ENCODE measurements around the gene STRADB.
"Not testable (repeated sequence)": the region's sequence is repeated elsewhere in the genome, so short reads cannot be mapped to it uniquely, and the experiment has no call there.

Gene STRADB

DNA sequence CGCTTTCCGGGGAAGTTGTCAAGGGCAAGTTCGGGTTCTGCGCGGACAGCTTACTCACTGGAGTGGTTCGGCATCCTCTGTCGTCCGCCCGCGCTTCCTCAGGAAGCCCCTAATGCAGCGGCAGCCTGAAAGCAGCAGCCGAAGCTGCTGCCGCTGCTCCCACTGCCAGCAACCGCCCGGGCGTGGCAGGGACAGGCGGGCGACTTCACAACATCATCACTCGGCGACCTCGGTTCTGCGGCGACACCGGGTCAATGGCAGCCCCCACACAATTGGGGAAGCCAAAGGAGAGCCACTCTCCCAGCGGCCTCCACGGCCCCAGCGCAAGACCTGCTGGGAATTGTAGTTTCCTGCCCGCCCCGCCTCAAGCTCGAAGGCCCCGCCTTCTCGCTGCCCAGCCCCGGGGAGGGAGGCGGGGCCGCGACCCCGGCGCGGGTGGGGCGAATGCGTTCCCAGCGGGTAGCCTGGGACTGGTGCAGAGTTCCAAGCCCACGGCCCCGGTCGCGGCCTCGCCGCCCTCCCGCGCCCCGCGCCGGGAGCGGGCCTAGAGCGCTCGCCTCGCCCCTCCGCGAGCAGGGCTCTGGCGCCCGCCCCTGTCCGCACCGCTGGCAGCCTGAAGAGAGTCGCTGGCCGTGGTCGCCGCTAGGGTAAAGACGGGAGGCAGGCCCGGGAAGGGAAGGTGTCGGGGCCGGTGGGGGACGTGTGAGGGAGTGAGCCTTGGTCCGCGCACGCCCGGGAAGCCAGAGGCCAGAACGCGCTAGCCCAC is at the start of gene STRADB, which contains the start of gene TRAK2:
Gene STRADB, plus strand, starts transcription at position 449 of the 766 bp plus-strand sequence. CDS start 3,101 bp downstream, outside the sequence.
Gene TRAK2, minus strand, starts transcription at position 167 of the 766 bp plus-strand sequence. CDS start 30,951 bp downstream, outside the sequence.
- DNase-seq (ENCODE audit: low read depth) = peak; percentile 93

DNA sequence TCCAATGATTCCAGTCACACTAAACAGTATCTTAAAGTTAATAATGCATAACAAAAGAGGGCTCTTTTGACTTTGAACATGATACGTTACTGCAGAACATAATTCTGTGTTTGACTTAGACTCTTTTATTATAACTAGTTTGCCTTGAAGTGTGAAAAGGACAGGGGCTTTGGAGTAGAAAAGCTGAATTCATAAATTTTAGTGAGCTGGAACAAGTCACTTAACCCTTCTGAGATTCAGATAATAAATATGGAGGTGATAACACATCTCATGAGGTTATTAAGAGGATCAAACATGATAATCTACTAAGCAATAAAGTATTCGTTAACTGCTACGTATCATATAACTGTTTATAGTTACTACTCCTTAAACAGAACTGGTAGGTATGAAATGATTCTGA is 49.7 kb upstream of the STRADB start:
- DNase-seq (ENCODE audit: low read depth) = no peak

GRCh38 chr2:201402651-201403562 is 48.6 kb upstream of the STRADB start:
- DNase-seq (ENCODE audit: low read depth) = no peak

GRCh38 chr2:201403880-201404279 is 47.7 kb upstream of the STRADB start:
- no peak for DNase-seq (ENCODE audit: low read depth)

- DNase-seq (ENCODE audit: low read depth) = no peak
Measured at GRCh38 chr2:201404699-201405280, 46.8 kb upstream of the STRADB start.

DNA sequence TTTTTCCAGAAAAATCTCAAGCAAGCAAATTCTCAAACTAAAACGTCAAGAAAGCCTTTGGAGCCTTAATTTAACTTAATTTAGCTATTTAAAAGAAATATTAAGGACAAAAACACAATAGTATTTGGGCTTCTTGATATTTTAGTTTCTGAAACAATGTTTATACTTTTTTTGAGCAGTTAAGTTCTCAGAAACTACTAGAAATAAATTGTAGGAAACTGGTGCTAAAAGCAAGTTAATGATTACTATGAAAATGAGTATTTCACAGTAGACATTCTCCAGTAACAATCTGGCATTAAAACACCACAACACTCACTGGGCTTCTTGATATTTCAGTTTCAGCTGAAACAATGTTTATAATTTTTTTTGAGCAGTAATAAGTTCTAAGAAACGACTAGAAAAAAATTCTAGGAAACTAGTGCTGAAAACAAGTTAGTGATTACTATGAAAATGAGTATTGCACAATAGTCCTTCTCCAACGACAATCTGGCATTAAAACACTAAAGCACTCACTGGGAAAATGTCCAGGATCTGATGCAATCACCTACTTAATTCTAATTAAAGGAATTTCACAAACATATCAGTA is 45.4 kb upstream of the STRADB start:
- no peak for DNase-seq (ENCODE audit: low read depth)

GRCh38 chr2:201407265-201407664 is 44.3 kb upstream of the STRADB start:
- DNase-seq (ENCODE audit: low read depth) = no peak

DNA sequence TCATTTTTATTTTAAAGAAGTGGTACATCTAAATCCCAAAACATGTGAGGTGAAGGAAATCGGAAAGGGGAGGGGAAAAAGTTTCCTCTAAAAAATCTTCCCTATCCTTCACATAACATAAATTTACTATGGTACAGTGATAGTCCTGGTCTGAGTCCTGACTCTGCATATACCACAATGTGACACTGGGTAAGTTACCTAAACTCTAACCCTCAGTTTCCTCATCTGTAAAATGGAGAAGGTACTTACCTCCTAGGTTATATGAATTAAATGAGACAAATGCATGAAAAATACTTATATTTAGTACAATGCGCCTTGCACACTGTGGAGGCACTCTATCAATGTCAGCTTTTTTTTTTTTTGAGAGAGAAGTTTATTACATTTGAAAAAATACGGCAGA is 42.6 kb upstream of the STRADB start:
- no peak for DNase-seq (ENCODE audit: low read depth)

GRCh38 chr2:201411421-201411820 is 40.1 kb upstream of the STRADB start:
- no peak for DNase-seq (ENCODE audit: low read depth)

- no peak for DNase-seq (ENCODE audit: low read depth)
Measured at GRCh38 chr2:201413143-201413542, 38.4 kb upstream of the STRADB start.

DNA sequence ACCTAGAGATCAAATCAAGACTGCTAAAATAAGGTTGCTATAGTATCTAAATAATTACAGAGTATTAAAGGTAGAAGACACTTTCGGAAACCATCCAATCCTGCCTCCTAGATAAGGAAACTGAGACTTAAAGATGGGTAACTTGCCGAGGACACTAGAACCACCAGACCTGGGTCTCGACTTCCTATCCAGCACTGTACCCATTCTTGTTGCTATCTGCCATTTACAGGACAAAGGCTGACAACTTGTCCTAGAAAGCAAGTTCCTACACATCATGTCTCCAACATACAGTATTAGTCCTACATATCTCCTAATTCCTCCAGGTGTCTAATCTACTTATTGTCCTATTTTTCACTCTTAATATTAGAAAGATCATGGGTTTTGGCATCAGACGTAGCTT is 38.0 kb upstream of the STRADB start:
- no peak for DNase-seq (ENCODE audit: low read depth)

- DNase-seq (ENCODE audit: low read depth) = no peak
Measured at GRCh38 chr2:201414099-201415023, 37.2 kb upstream of the STRADB start.

DNA sequence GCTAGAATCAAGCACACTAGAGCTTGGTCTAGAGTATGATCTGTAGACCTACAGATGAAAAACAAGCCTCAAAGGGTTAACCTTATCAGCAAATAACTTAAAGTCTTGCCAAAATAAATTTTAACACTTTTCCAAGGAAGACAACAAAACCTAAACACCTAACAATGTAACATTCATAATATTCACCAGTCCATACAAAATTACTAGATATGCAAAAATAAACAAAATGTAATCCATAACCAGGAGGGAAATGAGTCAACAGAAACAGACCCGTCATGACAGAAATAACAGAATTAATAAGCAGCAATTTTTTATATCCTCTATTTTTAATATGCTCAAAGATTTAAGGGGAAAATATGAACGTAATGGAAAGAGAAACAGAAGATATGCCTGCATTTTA is 36.4 kb upstream of the STRADB start:
- no peak for DNase-seq (ENCODE audit: low read depth)

DNA sequence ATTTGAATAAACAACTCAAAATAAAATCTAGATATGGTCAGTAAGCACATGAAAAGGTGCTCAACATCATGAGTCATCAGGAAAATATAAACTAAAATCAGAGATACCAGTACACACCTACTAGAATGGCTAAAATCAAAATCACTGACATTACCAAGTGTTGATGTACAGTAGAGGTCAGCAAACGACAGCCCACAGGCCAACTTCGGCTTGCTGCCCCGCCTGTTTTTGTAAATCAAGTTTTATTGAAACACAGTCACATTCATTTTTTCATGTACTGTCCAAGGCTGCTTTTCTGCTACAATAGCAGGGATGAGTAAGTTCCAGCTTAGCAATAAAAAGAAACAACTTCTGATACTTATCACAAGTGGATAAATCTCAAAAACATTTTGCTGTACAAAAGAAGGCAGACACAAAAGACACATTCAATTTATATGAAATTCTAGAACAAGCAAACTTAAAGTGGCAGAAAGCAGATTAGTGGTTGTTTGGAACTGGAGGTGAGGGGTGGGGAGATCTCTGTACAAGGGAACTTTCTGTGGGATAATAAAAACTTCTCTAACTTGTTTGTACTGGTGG is 32.4 kb upstream of the STRADB start:
- DNase-seq (ENCODE audit: low read depth) = no peak

DNA sequence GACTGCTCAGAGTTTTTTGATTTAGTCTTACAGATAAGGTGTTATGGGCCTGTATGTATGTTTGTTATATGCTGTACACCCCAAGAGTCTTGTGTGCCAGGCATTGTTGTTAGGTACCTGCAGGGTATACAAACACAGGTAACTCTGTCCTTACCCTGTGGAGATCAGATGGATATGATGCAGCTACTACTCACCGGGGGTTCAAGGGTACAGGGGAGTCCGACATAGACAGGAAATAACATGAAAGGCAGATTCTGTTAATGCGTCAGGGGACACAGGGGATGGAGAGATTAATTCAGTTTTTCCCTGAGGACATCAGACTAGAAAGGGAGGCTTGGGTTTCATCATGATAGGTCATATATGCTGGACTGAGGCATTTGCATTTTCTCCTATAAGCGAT is 31.6 kb upstream of the STRADB start:
- DNase-seq (ENCODE audit: low read depth) = no peak

DNA sequence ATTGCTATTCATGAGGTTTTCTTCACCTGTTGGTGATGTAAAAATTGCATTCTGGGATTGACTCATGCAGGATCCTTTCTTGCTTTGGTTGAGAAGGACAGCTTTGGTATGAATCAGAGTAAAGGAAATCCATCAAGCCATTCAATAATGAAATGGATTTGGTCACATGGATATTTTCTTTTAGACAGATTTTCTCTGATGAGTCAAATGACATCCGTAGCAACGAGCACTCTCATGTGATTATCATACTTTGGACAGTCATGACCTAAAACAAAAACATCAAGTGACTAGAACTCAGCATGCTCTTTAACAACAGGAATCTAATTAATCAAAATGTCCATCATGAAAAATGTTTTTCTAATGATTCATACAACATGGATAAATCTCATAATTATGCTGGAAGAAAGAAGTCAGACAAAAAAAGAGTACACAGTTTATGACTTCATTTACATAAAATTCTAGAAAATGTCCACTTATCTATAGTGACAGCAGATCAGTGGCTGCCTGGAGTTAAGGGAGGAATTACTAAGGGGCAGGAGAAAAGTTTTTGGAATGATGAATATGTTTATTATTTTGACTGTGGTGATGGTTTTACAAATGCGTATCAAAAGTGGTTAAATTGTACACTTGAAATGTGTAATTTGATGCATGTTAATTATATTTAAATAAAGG is 31.0 kb upstream of the STRADB start:
- DNase-seq (ENCODE audit: low read depth) = no peak

DNA sequence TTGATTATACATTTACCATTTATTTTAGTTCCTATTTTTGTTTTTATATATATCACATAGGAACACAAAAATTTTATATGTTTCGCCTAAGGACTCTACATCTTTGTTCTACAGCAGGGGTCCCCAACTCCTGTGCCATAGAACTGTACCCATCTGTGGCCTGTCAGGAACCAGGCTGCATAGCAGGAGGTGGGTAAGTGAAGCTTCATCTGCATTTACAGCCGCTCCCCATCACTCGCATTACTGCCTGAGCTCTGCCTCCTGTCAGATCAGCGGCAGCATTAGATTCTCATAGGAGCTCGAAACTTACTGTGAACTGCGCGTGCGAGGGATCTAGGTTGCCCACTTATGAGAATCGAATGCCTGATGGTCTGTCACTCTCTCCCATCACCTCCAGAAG is 25.6 kb upstream of the STRADB start:
- no peak for DNase-seq (ENCODE audit: low read depth)

- DNase-seq (ENCODE audit: low read depth) = not testable (repeated sequence)
Measured at GRCh38 chr2:201428366-201428765, 23.2 kb upstream of the STRADB start.

DNA sequence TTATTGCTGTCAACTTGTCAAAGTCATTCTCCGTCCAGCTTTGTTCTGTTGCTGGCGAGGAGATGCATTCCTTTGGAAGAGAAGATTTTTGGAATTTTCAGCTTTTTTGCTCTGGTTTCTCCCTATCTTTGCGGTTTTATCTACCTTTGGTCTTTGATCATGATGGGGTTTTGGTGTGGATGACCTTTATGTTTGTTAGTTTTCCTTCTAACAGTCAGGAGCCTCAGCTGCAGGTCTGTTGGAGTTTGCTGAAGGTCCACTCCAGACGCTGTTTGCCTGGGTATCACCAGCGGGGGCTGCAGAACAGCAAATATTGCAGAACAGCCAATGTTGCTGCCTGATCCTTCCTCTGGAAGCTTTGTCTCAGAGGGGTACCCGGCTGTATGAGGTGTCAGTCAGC is 21.7 kb upstream of the STRADB start:
- not testable (repeated sequence) for DNase-seq (ENCODE audit: low read depth)

GRCh38 chr2:201430322-201430721 is 21.2 kb upstream of the STRADB start:
- not testable (repeated sequence) for DNase-seq (ENCODE audit: low read depth)
